Ovary (tissue), 9 donors: ENCODE data around the gene CHMP5. TPM values are rescaled to one million over a fixed set of nuclear protein-coding genes. Genes with fewer than 3 reads are reported as not detected.
A peak's percentile ranks its signal among the peaks of the same experiment; 100 is the strongest.

Experiments used
- DNase-seq, 5 donors: peaks; one replicate each; pipeline ENCODE4 v3.0.0-alpha.2; 2019 to 2020
- H3K27ac ChIP-seq, 2 donors: fragments of 200-600 bp; one replicate each; pipeline versions ENCODE4 v1.5.1 to v1.8.0; 2019 to 2022
- H3K27me3 ChIP-seq: fragments of 200-600 bp; one replicate; pipeline ENCODE4 v1.8.0; 2022
- H3K36me3 ChIP-seq: fragments of 200-600 bp; sonication (generic); one replicate; pipeline ENCODE4 v1.5.1; 2019
- H3K4me1 ChIP-seq: one replicate; pipeline ENCODE4 v1.8.1; 2013; ENCODE audit warnings: mild to moderate bottlenecking, moderate library complexity; ENCODE audit not compliant: insufficient read depth
- H3K4me3 ChIP-seq: fragments of 200-600 bp; sonication (generic); one replicate; pipeline ENCODE4 v1.5.1; 2017
- H3K9me3 ChIP-seq, 2 donors: fragments of 200-600 bp in 1 of 2; sonication (generic) in 1 of 2; one replicate each; pipeline versions ENCODE4 v1.5.1 to v1.8.1; 2013 to 2019; ENCODE audit warnings: mild to moderate bottlenecking in 1 of 2, moderate library complexity in 1 of 2
- EP300 ChIP-seq: sonication (generic); formaldehyde crosslinking; IDR thresholded peaks from one replicate; pipeline ENCODE4 v1.6.1; 2017; ENCODE audit warnings: antibody characterized with exemption
- POLR2A ChIP-seq: fragments of 450-650 bp; IDR thresholded peaks from one replicate; pipeline ENCODE4 v1.6.1; 2017; ENCODE audit warnings: antibody characterized with exemption, mild to moderate bottlenecking, moderate library complexity
- WGBS, 3 donors: extraction: QIAGEN DNeasy Blood & Tissue Kit in 1 of 3; methylation state at CpG; one replicate each; pipeline versions ENCODE4 v1.1.5 to v1.1.7; 2013 to 2017; 5-methylcytosine and 5-hydroxymethylcytosine counted together
- intact Hi-C, 4 donors: fragments of 100-400 bp; cut with DNase I; formaldehyde crosslinking; loops; one replicate each; pipeline versions ENCODE4 v1.11.0 to v1.15.1; 2022 to 2023
- polyA plus RNA-seq, 2 donors: library from polyadenylated mRNA; stranded (reverse); fragments of 200-250 nt in 1 of 2; fragments of 350-450 nt in 1 of 2; fragmentation: Illumina TruSeq in 1 of 2; extraction: RNeasy Lipid Tissue Mini Kit (QIAGEN cat#74804) in 1 of 2; gene quantifications; one replicate each; pipeline ENCODE4 v1.2.3, GENCODE V29; 2013 to 2014
- total RNA-seq, 7 donors: library from RNA; depleted of rRNA in 2 of 7; stranded (reverse); fragments of >200 nt in 2 of 7; fragmentation: NEBNext Ultra II Directional in 3 of 7; extraction: Animal tissue kit (Norgen Biotek cat#: 25700) in 3 of 7; gene quantifications; one replicate each; pipeline versions ENCODE4 v1.1.0 to v1.2.4, GENCODE V29; 2016 to 2023
- TF ChIP-seq, protein P1 (sequence below), 3 donors: fragments of 450-650 bp in 2 of 3; fragments of 200-600 bp in 1 of 3; IDR thresholded peaks; one replicate each; pipeline versions ENCODE4 v1.5.1 to v1.8.0; 2016 to 2022; ENCODE audit warnings: antibody characterized with exemption in 3 of 3, mild to moderate bottlenecking in 1 of 3
- donor health status: DM: no; HTN: no; CAD: no; lungs with moderate emphysema.
- donor health status: DM: no; HTN: no; CAD: no.
- donor health status: Bipolar disorder and iron deficiency.
- donor health status: DM: yes; HTN: yes; CAD: no.
- donor health status: DM: no; HTN: no; CAD: no.
- donor health status: DM: yes; HTN: yes; CAD: no.

CHMP5 gene
- total and polyA plus RNA-seq, 9 donors, result 39.7 to 66.5 (median 52.9) TPM

- Histone ChIP-seq H3K27ac (no peak overlapping the region), H3K9me3 (no peaks in the 10 kb centered on the region), H3K36me3 (no peaks in the 10 kb centered on the region), H3K27me3 (no peaks in the 10 kb centered on the region), H3K4me3 (no peak overlapping the region), H3K4me1 (peaks cover 3% of the 10 kb centered on the region)
- no peak for DNase-seq
- intact Hi-C loops, result loop anchor here in 3 of 4 donors (2.0 kb wide), 2 partner anchors 141 to 143 kb away; no protein-coding TSS in a partner anchor
- no peak for TF ChIP-seq POLR2A
- WGBS, 3 donors, result 47 to 64% (median 53%) methylated on average over 1 of the region's 1 CpG
These were observed 41.2 kb upstream of the CHMP5 start for GRCh38 chr9:33223696-33224095.

GRCh38 chr9:33225319-33226147 is 39.3 kb upstream of the CHMP5 start:
- no peaks in the 10 kb centered on the region for H3K9me3 ChIP-seq
- TF ChIP-seq EP300 (no peak), POLR2A (peak; percentile 5)
- TF ChIP-seq, protein P1, sequence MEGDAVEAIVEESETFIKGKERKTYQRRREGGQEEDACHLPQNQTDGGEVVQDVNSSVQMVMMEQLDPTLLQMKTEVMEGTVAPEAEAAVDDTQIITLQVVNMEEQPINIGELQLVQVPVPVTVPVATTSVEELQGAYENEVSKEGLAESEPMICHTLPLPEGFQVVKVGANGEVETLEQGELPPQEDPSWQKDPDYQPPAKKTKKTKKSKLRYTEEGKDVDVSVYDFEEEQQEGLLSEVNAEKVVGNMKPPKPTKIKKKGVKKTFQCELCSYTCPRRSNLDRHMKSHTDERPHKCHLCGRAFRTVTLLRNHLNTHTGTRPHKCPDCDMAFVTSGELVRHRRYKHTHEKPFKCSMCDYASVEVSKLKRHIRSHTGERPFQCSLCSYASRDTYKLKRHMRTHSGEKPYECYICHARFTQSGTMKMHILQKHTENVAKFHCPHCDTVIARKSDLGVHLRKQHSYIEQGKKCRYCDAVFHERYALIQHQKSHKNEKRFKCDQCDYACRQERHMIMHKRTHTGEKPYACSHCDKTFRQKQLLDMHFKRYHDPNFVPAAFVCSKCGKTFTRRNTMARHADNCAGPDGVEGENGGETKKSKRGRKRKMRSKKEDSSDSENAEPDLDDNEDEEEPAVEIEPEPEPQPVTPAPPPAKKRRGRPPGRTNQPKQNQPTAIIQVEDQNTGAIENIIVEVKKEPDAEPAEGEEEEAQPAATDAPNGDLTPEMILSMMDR (IDR thresholded peaks at IDR 0.05), result peak; percentile 62 to 96 (median 90)
- no peaks in the 10 kb centered on the region for H3K27me3 ChIP-seq
- H3K27ac ChIP-seq, result no peak overlapping the region
- DNase-seq, result peak in 4 of 5 donors; percentile 45 to 81 (median 64)
- WGBS, 3 donors, result 25 to 31% (median 29%) methylated on average over 6 of the region's 6 CpGs
- H3K4me3 ChIP-seq, result no peak overlapping the region
- no peaks in the 10 kb centered on the region for H3K36me3 ChIP-seq
- H3K4me1 ChIP-seq, result peaks cover 3% of the 10 kb centered on the region
- intact Hi-C loops, result loop anchor here (1.0 to 2.0 kb wide), 3 partner anchors 143 to 145 kb away; no protein-coding TSS in a partner anchor

GRCh38 chr9:33227008-33227398 is 37.8 kb upstream of the CHMP5 start:
- H3K4me1 ChIP-seq, result peaks cover 3% of the 10 kb centered on the region
- 86 to 89% (median 87%) methylated on average over 10 of the region's 10 CpGs for WGBS, 3 donors
- H3K9me3 ChIP-seq, result no peaks in the 10 kb centered on the region
- H3K27ac ChIP-seq, result no peak overlapping the region
- H3K27me3 ChIP-seq, result no peaks in the 10 kb centered on the region
- no peaks in the 10 kb centered on the region for H3K36me3 ChIP-seq
- TF ChIP-seq, protein P1 (IDR thresholded peaks at IDR 0.05), result no peak
- TF ChIP-seq EP300 (no peak), POLR2A (no peak)
- H3K4me3 ChIP-seq, result no peak overlapping the region
- DNase-seq, result no peak
- intact Hi-C loops, result no loop called here

DNA sequence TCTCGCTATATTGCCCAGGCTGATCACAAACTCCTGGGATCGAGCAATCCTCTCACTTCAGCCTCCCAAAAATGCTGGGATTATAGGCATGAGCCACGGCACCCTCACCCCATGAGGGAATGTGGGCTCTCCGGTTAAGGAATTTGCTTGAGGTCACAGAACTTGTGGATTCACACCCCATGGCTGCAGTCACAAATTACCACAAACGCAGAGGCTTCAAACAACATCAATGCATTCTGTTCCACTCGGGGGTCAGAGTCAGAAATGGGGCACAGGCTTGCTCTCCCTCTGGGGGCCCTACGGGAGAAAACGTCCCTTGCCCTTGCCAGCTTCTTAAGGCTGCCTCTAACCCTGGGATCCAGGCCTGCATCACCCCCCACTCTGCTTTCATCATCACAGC is 37.1 kb upstream of the CHMP5 start:
- 65 to 74% (median 68%) methylated on average over 8 of the region's 8 CpGs for WGBS, 3 donors
- intact Hi-C loops, result no loop called here

More for the DNA sequence above, 37.1 kb upstream of the CHMP5 start:
- TF ChIP-seq EP300 (no peak), POLR2A (no peak)
- TF ChIP-seq, protein P1 (IDR thresholded peaks at IDR 0.05), result no peak
- Histone ChIP-seq H3K4me1 (peaks cover 3% of the 10 kb centered on the region), H3K36me3 (no peaks in the 10 kb centered on the region), H3K27ac (no peak overlapping the region), H3K27me3 (no peaks in the 10 kb centered on the region), H3K9me3 (no peaks in the 10 kb centered on the region), H3K4me3 (no peak overlapping the region)
- no peak for DNase-seq
